Epithelial cell of esophagus (primary cell): ENCODE measurements around the gene KIF13A.

ENCODE experiments used
- DNase-seq: peaks from one replicate; pipeline ENCODE4 v3.0.0; 2010; ENCODE audit warnings: low read depth
- H3K4me3 ChIP-seq: 2 replicates; pipeline ENCODE4 v1.5.1; 2011; ENCODE audit warnings: mild to moderate bottlenecking, low read length, control low read depth
- TF ChIP-seq, protein P1 (sequence below): IDR thresholded peaks from 2 replicates; pipeline ENCODE4 v1.5.1; 2011; ENCODE audit warnings: low read depth, mild to moderate bottlenecking, low read length, control low read depth, inconsistent platforms; ENCODE audit not compliant: insufficient read depth; ENCODE audit errors: missing control alignments

The KIF13A gene

GRCh38 chr6:17945575-17945974 lies 41.9 kb downstream of the KIF13A start:
- no peak overlapping the region for H3K4me3 ChIP-seq
- DNase-seq: no peak
- TF ChIP-seq, protein P1, sequence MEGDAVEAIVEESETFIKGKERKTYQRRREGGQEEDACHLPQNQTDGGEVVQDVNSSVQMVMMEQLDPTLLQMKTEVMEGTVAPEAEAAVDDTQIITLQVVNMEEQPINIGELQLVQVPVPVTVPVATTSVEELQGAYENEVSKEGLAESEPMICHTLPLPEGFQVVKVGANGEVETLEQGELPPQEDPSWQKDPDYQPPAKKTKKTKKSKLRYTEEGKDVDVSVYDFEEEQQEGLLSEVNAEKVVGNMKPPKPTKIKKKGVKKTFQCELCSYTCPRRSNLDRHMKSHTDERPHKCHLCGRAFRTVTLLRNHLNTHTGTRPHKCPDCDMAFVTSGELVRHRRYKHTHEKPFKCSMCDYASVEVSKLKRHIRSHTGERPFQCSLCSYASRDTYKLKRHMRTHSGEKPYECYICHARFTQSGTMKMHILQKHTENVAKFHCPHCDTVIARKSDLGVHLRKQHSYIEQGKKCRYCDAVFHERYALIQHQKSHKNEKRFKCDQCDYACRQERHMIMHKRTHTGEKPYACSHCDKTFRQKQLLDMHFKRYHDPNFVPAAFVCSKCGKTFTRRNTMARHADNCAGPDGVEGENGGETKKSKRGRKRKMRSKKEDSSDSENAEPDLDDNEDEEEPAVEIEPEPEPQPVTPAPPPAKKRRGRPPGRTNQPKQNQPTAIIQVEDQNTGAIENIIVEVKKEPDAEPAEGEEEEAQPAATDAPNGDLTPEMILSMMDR: no peak

GRCh38 chr6:17945111-17945510 lies 42.3 kb downstream of the KIF13A start:
- H3K4me3 ChIP-seq: no peak overlapping the region
- DNase-seq: peak; percentile 15
- TF ChIP-seq, protein P1: no peak

GRCh38 chr6:17941318-17941717 lies 46.1 kb downstream of the KIF13A start:
- DNase-seq: no peak
- TF ChIP-seq, protein P1: no peak
- no peak overlapping the region for H3K4me3 ChIP-seq

DNA sequence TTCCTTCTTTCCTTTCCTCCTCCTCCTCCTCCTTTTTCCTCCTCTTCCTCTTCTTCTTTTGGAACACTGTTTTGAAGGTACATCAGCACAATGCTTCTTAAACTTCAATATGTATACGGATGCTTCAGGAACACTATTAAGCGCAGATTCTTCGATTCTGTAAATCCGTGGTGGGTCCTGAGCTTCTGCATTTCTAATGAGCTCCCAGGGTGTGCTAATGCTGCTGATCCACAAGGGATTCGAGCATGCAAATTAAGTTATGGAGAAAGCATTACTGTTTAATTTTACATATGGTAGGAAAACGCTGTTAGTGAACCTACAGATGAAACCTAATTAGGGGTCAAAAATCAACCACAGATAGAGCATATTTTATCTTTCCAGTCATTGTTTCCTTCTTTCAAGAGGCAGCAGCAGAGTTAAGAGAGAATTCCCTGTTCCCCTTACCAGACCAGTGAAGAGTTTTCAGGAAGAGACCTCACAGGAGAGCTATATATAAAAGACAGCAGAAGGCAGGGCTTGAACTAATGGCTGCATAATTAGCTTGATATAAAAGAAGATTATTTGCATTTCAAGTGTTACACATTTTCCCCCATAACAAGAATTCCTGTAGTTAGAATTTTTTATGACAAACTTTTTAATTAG lies 47.2 kb downstream of the KIF13A start:
- TF ChIP-seq, protein P1: no peak
- no peak overlapping the region for H3K4me3 ChIP-seq
- no peak for DNase-seq

DNA sequence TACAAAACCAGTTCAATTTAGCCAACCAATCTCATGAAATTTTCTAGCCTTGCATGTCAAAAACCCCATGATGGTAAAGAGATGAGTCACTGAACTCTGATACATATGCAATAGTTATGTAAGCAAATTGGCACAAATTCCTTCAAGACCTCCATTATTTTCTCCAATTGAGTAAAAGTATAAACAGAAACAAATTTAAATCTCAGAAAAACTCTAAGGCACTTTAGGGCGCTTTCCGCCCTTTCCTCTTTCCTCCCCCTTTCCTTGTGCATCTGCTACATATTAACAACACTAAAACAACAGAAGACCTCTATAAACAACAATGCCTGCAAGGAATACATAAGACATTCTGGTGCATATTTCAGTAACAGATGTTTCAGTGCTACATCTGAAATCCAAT lies 48.5 kb downstream of the KIF13A start:
- TF ChIP-seq, protein P1: no peak
- DNase-seq: peak; percentile 62
- H3K4me3 ChIP-seq: no peak overlapping the region

DNA sequence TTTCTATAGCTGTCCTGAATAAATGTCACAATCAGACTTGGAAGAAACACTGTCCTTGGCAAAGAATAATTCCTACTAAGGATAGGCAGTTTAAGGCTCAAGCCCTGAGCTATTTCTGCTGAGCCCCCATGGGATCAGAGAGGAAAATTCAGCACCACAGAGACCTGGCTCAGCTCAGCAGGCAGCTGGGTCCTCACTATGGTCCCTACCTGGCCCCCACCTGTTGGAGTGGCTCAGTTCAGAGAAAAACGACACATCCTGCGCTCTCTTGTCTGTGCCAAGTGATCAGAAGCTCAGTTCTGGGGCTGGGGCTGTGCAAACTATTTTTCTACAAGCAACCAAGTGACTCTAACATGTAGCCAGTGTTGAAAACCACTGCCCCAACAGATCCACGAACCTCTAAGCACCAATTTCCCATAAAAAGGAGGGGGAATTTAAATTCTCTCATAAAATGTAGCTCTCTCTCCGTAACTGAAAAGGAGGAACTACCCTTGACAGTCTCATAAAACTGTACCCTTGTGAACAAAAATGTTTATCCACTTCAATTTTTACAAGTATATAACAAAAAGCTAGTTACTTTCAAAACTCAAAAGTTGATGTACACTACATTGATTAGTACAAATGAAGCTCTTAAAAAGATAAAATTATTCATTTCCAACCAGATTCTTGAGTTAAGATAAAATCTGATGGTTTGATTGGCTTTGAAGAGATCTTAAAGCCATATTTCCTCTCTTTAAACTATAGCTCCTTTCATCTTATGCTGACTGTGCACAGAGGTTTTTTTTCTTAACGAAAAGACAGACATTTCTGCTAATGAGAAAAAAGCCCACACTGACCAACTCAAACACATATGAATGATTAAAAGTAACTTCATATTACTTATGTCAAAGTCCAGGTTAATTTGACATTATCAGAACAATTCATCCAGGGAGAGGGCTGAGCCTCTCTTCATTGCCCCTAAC lies 52.0 kb downstream of the KIF13A start:
- no peak overlapping the region for H3K4me3 ChIP-seq
- DNase-seq: no peak

More for the DNA sequence above, 52.0 kb downstream of the KIF13A start:
- TF ChIP-seq, protein P1: no peak
